Esophagus (tissue), 2 donors: ENCODE data around the gene CYTIP. TPM values are rescaled to one million over a fixed set of nuclear protein-coding genes. Genes with fewer than 3 reads are reported as not detected.

Source experiments
- H3K27ac ChIP-seq, 2 donors: one replicate each; pipeline ENCODE4 v1.5.1; 2013; ENCODE audit warnings: low read depth in 2 of 2, mild to moderate bottlenecking in 2 of 2, inconsistent platforms in 1 of 2, low read length in 1 of 2, moderate library complexity in 1 of 2
- H3K27me3 ChIP-seq, 2 donors: one replicate each; pipeline ENCODE4 v1.6.1; 2013; ENCODE audit warnings: low read length in 2 of 2, control low read depth in 1 of 2, mild to moderate bottlenecking in 1 of 2; ENCODE audit not compliant: insufficient read depth in 2 of 2, control insufficient read depth in 1 of 2
- H3K36me3 ChIP-seq, 2 donors: one replicate each; pipeline ENCODE4 v1.6.1; 2013; ENCODE audit warnings: low read length in 1 of 2; ENCODE audit not compliant: control insufficient read depth in 2 of 2, insufficient read depth in 2 of 2
- H3K4me1 ChIP-seq, 2 donors: one replicate each; pipeline ENCODE4 v1.6.1; 2013; ENCODE audit warnings: low read length in 1 of 2; ENCODE audit not compliant: control insufficient read depth in 2 of 2, insufficient read depth in 2 of 2
- H3K4me3 ChIP-seq, 2 donors: one replicate each; pipeline ENCODE4 v1.5.1; 2013; ENCODE audit warnings: low read length in 2 of 2, mild to moderate bottlenecking in 2 of 2, low read depth in 1 of 2, moderate library complexity in 1 of 2
- H3K9me3 ChIP-seq, 2 donors: one replicate each; pipeline ENCODE4 v1.6.1; 2013; ENCODE audit warnings: mild to moderate bottlenecking in 2 of 2, low read depth in 1 of 2, low read length in 1 of 2, moderate library complexity in 1 of 2; ENCODE audit not compliant: control insufficient read depth in 2 of 2, insufficient read depth in 1 of 2
- WGBS, 2 donors: extraction: QIAGEN DNeasy Blood & Tissue Kit; methylation state at CpG; one replicate each; pipeline ENCODE4 v1.1.7; 2013; 5-methylcytosine and 5-hydroxymethylcytosine counted together
- polyA plus RNA-seq, 2 donors: library from polyadenylated mRNA; stranded (reverse); fragments of 200-250 nt; gene quantifications; one replicate each; pipeline ENCODE4 v1.2.3, GENCODE V29; 2013
- donor health status: healthy with polysubstance abuse.
- donor health status: Bipolar disorder and iron deficiency.

CYTIP gene
- polyA plus RNA-seq, 2 donors = 1.4 to 1.6 TPM

DNA sequence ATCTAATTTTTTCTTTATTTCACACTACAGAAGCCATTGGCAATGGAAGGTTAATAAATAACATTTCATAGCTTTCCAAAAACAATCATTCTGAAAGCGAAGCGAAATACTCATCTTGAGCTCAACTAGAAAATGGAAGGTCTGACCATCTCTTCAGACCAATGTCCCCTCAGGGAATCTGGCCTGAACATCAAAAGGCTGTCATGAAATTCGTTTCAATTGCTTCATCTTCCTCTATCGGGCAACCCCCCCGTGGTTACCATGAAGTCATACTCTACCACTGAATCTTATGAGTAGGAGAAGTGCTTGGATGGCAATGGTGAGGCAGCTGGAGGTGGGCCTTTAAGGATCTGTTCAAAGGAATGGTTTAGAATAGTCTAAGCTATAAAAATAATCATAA, 22.9 kb upstream of the CYTIP start:
- H3K4me1 ChIP-seq = no peaks in the 10 kb centered on the region
- no peaks in the 10 kb centered on the region for H3K27me3 ChIP-seq
- no peaks in the 10 kb centered on the region for H3K36me3 ChIP-seq
- H3K4me3 ChIP-seq = no peak overlapping the region
- H3K27ac ChIP-seq = no peak overlapping the region
- H3K9me3 ChIP-seq = no peaks in the 10 kb centered on the region
- 75 to 85% methylated on average over 5 of the region's 5 CpGs for WGBS, 2 donors

DNA sequence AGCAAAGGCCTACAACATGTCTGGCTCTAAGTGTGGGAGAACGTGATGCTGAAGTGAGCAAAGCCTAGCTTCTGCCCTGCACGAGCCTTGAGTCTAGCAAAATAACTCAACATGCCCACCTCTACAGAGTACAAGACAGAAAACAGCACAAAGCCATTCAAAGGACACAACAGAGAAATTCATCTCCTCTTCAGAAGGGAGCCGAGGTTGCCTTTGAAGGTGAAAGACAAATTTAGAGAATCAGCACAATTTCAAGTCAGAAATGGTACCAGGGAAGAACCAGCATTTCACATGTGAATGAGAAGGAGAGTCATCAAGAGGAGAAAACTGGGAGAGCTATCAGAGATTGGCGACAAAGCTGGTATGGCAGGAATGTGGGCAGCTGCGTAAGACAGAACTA, 21.7 kb upstream of the CYTIP start:
- Histone ChIP-seq H3K27me3 (no peaks in the 10 kb centered on the region), H3K36me3 (no peaks in the 10 kb centered on the region), H3K4me1 (no peaks in the 10 kb centered on the region), H3K9me3 (no peaks in the 10 kb centered on the region), H3K4me3 (no peak overlapping the region), H3K27ac (no peak overlapping the region)
- WGBS, 2 donors = 91 to 93% methylated on average over 5 of the region's 5 CpGs

- Histone ChIP-seq H3K27me3 (no peaks in the 10 kb centered on the region), H3K4me3 (no peak overlapping the region), H3K27ac (no peak overlapping the region), H3K4me1 (no peaks in the 10 kb centered on the region), H3K9me3 (no peaks in the 10 kb centered on the region), H3K36me3 (no peaks in the 10 kb centered on the region)
- 86 to 88% methylated on average over 6 of the region's 6 CpGs for whole genome bisulfite sequencing, 2 donors
Observed at GRCh38 chr2:157463002-157463401, 19.1 kb upstream of the CYTIP start.

DNA sequence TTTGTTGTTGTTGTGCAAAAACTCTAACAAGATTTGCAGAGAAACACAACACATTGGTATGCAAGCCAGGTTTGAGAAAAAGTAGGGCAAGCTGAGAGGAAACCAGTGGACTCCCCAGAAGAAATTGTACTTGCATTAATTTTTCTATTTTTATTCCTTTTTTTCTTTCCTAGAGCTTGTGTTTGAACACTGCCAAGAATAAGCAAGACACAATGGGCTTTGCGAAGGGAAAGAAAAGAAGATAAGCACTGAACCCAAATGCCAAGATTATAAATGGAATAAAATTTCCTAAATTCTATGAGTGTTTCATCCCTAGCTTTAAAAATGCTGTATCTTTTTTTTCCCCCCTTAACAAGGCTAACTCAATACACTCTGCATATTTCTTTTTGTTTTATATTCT, 17.0 kb upstream of the CYTIP start:
- 71 to 76% methylated on average over 1 of the region's 1 CpG for WGBS, 2 donors
- no peaks in the 10 kb centered on the region for H3K36me3 ChIP-seq
- no peak overlapping the region for H3K27ac ChIP-seq
- no peaks in the 10 kb centered on the region for H3K9me3 ChIP-seq
- H3K27me3 ChIP-seq = no peaks in the 10 kb centered on the region
- H3K4me3 ChIP-seq = no peak overlapping the region
- H3K4me1 ChIP-seq = no peaks in the 10 kb centered on the region

GRCh38 chr2:157460384-157460837, 16.5 kb upstream of the CYTIP start:
- no peak overlapping the region for H3K27ac ChIP-seq

GRCh38 chr2:157459486-157459885, 15.6 kb upstream of the CYTIP start:
- WGBS, 2 donors = 58 to 63% methylated on average over 6 of the region's 6 CpGs
- Histone ChIP-seq H3K27me3 (no peaks in the 10 kb centered on the region), H3K36me3 (no peaks in the 10 kb centered on the region), H3K9me3 (no peaks in the 10 kb centered on the region), H3K4me3 (no peak overlapping the region), H3K4me1 (no peaks in the 10 kb centered on the region), H3K27ac (no peak overlapping the region)

More at GRCh38 chr2:157460384-157460837, 16.5 kb upstream of the CYTIP start:
- 49 to 56% methylated on average over 3 of the region's 3 CpGs for WGBS, 2 donors
- no peaks in the 10 kb centered on the region for H3K4me1 ChIP-seq
- no peaks in the 10 kb centered on the region for H3K9me3 ChIP-seq
- H3K27me3 ChIP-seq = no peaks in the 10 kb centered on the region
- no peaks in the 10 kb centered on the region for H3K36me3 ChIP-seq
- no peak overlapping the region for H3K4me3 ChIP-seq

DNA sequence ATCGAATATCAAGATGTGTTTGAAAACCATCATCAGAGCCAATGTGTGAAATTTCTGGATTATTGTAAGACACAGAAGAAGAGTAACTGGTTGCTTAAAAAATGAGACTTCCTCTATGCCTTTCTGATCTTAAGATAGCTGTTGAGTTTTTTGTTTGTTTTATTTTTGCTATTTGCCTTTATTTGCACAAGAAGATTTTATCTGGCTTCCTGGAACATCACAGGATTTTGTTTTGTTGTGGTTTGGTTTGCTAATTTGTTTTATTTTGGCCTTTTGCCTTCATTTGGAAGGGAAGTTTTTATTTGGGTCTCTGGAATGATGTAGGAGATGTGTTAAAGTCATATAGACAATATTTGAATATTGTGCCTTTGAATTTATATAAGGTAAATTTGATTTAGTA, 3.9 kb upstream of the CYTIP start:
- H3K9me3 ChIP-seq = no peaks in the 10 kb centered on the region
- H3K27me3 ChIP-seq = no peaks in the 10 kb centered on the region
- no peak overlapping the region for H3K27ac ChIP-seq
- H3K36me3 ChIP-seq = no peaks in the 10 kb centered on the region
- 58 to 62% methylated on average over 1 of the region's 1 CpG for WGBS, 2 donors
- H3K4me3 ChIP-seq = no peak overlapping the region
- no peaks in the 10 kb centered on the region for H3K4me1 ChIP-seq

- Histone ChIP-seq H3K27ac (no peak overlapping the region), H3K27me3 (no peaks in the 10 kb centered on the region), H3K4me3 (no peak overlapping the region), H3K4me1 (no peaks in the 10 kb centered on the region), H3K36me3 (no peaks in the 10 kb centered on the region), H3K9me3 (no peaks in the 10 kb centered on the region)
- WGBS, 2 donors = 39 to 53% methylated on average over 1 of the region's 1 CpG
Observed at GRCh38 chr2:157447031-157447430, 3.1 kb upstream of the CYTIP start.

DNA sequence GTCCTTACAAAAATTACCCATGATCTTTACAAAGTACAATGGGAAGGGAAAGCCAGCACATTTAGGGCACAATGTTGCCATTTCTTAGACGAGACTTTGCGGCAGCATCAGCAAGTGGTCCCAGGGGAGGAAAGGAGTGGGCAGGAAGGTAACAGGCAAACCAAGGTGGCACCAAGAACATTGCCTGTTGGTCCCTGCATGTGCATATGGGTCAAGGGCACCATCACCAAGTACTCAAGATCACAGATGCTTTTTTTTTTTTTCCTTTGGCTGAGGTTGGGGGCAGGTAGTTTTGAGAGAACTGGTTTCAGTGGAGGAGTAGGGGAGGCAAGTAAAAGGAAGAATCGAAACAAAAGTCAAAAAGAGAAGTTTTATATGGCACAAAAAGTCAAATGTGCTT, 752 bp upstream of the CYTIP start:
- H3K27ac ChIP-seq = no peak overlapping the region
- H3K36me3 ChIP-seq = no peaks in the 10 kb centered on the region
- WGBS, 2 donors = 73 to 76% methylated on average over 3 of the region's 3 CpGs
- no peaks in the 10 kb centered on the region for H3K9me3 ChIP-seq
- no peaks in the 10 kb centered on the region for H3K4me1 ChIP-seq
- no peak overlapping the region for H3K4me3 ChIP-seq
- H3K27me3 ChIP-seq = no peaks in the 10 kb centered on the region

DNA sequence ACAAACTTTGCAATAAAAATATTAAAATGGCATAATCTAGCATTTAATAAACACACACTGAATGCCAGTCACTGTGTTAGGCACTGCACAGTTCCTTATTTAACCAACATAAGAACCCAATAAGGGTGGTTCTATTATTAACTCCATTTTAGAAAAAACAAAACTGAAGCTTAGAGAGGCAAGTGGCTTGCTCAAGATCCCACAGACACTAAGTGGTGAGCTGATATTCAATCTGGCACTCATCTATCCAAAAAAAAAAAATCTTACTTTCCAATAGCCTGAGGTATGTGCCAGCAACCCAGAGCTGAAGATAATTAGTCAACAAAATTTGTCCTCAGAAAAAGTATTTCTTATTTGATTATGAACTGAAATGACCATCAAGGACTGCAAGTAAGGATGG, 799 bp downstream of the CYTIP start:
- no peaks in the 10 kb centered on the region for H3K36me3 ChIP-seq
- H3K4me3 ChIP-seq = peak overlapping the region in 1 of 2 donors; percentile 13
- no peak overlapping the region for H3K27ac ChIP-seq
- no peaks in the 10 kb centered on the region for H3K9me3 ChIP-seq
- no peaks in the 10 kb centered on the region for H3K4me1 ChIP-seq
- H3K27me3 ChIP-seq = no peaks in the 10 kb centered on the region
